ENCODE measurements around the gene HSF2BP.
"Not testable (repeated sequence)": the region's sequence is repeated elsewhere in the genome, so short reads cannot be mapped to it uniquely, and the experiment has no call there.

The HSF2BP gene

DNA sequence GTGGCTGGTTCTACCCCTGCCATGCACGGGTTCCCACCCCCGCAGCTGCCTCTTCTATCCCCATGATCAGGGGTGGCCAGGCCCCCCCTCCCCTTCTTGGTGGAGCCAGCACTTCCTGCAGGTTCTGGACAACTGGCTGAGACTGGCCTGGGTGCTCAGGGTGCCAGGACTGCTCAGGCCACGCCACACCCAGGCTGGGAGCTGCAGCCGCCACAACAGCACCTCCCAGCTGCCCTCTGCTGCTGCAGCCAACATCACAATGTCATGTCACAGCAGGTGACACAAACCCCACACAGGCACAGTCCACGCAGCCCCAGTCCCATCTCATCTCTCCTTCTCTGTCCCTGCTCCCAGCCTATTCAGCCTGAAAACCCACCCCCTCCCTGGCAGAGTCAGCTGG, 173.2 kb downstream of the HSF2BP start:
- peak; percentile 54 for FAIRE-seq
- DNase-seq (ENCODE audit: insufficient read length, low spot score), result not testable (repeated sequence)

DNA sequence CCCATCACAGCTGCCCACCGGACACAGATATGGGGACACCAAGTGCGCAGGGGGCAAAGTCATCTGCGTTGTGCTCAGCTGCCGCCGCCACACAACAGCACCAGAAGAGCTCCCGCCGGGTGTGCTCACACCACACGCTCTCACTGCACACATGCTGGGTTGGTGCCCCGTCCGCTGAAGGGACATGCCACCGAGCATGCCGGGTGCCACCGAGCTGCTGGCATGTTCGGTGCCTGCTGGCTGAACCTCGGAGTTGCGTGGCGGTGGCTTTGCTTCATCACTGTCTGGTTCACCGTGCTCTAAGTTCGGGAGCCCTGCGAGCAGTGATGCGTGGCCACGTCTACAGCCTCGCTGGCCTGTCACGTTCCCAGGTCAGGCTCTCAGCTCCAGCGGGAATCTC, 174.3 kb downstream of the HSF2BP start:
- FAIRE-seq; DNase-seq (ENCODE audit: insufficient read length, low spot score): not testable (repeated sequence)

DNA sequence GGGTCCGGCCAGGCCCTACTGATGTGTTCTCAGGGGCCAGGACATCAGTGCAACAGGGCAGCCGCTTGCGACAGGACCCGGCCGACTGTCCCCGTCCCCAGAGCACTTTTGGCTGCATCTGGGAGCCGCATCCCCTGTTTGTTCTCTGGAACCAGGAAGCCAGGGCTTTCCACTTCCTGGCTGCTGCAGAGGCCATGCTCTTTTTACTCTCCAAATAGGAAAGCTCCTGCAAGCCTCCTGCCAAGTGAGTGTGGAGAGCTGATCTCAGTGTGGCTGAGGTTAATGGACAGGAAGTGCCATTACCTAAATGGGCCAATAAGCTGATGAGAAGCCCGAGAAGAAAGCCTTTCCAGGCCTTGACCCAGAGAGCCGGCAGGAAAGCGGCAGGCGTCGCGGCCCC, 180.1 kb downstream of the HSF2BP start:
- FAIRE-seq; DNase-seq (ENCODE audit: insufficient read length, low spot score): not testable (repeated sequence)

Data from HTR-8/SVneo (cell line).